ENCODE data around the gene DPP6.

The DPP6 gene

DNA sequence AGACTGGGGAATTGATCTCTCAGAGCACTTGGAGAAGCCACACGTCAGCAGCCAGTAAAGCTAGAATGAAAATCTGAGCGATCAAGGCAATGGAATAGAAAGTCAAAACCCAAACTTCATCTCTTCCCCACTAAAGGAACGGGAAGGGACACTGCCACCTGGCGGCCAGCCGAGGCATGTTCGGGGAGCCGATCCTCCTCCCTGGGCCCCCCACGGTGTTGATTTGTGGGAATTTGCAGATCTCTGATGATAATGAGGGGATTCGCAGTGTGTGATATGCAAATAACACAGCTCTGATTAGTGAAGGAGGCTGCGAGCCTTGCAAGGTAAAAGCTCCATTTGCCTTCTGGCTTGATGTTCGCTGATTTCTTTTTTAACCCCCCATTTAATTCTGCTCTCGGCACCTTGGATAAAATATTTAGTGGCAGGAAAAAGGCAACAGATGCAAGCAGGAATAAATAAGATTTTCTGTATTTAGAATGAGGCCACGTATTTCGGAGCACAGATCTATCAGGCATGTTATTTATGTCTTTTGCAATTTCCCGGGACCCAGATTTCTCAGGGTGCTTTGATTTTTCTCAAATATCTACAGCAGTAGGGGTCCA lies 692.2 kb downstream of the DPP6 start:
- no peak for DNase-seq

DNA sequence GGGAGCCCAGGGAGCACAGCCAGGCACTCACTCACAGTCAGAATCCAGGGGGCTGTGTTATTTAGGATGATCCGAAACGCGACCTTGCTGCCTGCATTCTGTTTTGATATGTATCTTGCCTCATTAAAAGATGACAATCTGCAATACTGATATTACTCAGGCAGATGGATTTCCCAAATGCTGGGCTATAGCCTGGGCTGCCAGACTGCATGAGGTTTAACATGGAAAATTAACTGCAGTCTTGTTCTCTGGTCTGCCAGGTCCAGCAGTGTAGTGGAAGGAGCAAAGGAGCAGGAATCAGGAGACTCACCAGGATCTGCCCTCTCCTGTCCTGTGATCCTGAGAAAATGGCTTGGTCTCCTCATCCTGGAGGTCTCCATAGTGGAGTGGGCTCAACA lies 692.7 kb downstream of the DPP6 start:
- no peak for DNase-seq

DNA sequence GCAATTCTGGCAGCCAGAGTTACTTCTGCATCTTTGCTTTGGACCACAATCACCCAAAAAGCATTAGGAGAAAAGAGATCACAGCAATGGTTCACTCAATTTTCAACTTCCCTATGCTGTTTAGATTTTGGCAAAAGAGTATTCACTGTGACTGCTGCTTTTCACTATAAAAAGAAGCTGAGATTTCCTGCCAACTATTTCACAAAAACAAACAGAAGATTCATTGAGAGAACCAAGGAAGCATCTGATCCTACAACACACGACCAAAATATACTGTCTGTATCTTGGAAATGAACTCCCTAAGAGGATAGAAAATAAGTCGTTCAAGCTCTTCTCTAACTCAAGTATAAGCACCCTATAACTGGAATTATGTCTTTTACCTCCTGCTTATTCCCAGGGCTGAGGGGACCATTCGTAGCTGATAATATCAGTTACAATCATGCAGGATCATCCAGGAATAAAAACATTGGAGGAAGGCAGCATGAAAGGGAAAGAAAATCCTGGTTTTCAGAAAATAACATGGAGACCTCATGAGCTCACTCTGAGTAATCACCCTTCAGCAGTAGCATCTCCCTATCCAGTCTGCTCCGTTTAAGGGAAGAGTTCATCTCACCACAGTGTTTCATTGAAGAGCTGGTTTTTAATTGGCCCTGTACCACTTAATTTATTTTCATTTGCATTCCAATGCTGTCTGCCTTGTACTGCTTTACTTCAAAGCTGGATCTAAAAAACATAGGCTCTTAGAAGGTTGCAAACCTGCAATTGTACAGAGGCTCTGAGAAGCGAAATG lies 694.6 kb downstream of the DPP6 start:
- no peak for DNase-seq

DNA sequence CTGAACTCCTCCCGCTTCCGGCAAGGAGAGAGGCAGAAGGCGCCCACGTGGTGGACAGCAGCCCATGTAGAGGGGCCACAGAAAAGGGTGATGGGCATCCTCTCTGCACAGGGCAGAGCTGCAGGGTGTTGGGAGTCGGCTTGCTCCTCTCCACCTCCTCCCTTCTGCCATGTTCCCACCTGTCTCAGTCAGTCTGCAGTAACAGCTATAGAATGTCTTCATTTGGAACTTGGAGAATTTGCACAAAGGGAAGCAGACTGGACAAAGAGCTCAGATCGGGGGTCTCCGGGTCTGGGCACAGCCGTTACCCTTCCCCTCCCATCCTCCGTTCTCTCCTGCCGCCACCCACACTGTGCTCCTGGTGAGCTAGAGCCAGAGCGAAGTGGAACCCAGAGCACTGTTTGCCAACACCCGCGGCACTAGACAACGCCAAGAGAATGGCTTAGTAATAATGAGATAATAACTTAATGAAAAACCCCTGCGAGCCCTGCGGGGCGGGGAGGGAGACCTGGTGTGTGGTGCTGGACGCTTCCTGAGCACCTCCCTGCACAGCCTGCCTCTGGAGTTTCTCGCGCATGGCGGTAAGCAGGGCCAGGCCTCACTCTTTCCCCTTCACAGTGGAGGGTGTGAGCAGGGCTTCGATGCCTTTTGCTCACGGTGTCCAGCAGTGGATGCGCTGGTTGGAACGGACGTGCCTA lies 696.0 kb downstream of the DPP6 start:
- no peak for DNase-seq

DNA sequence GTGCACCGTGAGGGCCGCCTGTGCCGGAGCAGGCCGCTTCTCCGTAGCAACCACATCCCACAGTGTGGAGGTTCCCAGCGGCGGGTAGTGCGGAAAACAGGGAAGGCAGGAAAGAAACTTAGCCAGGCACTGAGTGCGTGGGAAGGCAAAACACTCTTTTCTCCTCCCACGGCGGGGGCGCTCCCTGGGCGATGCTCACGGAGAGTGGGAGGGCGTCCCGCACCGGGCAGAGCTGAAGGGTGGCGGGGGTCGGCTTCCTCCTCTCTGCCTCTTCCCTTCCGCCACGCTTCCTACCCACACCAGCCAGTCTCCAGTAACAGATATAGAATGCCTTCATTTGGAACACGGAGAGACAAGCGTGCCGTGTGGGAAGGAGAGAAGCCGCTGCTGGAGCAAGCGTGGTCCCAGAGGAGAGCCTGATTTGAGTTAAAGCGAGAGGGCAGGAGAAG lies 698.2 kb downstream of the DPP6 start:
- DNase-seq, result no peak

DNA sequence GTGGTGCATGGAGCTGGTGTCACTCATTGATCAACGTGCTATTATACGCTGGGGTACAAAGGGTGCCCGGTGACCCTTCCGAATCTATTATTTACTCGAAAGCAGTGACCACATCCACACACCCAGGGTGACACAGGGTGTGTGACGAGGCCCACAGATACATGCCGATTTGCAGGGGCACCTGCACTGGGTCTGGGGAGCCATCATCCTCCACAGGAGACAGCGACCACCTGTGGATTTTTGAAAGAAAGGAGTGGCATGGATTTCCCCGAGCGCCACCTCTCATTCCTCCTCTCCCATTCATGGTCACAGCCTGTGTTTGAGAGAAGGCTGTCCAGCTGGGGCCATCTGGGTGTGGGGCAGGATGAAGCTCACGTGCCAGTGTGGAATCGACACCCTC lies 701.0 kb downstream of the DPP6 start:
- DNase-seq, result no peak

DNA sequence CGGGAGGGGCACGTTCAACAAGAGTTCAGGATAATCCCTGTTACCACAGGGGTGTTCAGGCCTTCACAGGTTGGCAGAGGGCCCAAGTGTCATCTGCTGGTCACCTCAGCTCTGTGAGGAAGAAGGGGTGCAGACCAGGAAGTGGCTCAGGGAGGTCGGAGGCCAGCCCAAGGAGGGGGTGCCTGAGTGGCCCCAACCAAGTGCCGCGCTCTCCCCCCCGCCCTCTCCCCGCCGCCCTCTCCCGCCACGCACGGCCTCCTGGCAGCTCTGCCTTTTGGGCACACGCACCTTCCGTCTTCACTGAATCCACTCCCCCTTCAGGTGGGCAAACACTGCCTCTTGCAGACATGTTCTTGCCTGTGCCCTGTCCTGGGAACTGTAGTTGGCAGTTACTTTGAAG lies 705.6 kb downstream of the DPP6 start:
- DNase-seq, result no peak

DNA sequence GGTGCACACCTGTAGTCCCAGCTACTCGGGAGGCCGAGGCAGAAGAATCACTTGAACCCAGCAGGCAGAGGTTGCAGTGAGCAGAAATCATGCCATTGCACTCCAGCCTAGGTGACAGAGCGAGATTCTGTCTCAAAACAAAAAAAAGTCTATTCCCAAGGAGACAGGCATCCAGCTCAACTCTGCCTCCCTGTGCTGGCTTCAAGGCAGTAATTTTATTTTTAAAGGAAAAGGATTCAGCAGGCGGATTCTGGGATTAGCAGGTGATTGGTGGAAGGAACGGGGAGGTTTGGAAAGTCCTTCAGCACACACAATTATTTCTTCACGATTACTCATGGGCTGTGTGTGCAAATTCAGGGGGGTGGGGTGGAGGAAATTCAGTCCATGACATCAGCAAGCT lies 707.8 kb downstream of the DPP6 start:
- DNase-seq, result no peak

DNA sequence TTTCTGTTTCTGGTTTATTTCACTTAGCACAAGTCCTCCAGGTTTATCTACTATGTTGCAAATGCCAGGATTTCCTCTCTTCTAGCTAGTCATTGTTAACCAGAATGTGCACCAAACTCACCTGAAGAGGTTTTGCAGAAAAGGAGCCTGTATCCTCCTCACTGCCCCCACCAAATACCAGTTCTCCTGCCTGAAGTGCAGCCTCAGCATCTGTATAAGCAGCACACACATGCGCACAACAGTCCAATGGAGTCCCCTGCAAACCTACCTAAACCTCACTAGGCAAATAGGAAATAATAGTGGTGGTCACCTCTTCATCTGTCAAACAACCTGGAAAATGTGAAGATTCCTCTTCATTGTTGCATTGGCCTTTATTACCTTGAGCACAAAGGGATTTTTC lies 712.9 kb downstream of the DPP6 start:
- DNase-seq, result no peak

DNA sequence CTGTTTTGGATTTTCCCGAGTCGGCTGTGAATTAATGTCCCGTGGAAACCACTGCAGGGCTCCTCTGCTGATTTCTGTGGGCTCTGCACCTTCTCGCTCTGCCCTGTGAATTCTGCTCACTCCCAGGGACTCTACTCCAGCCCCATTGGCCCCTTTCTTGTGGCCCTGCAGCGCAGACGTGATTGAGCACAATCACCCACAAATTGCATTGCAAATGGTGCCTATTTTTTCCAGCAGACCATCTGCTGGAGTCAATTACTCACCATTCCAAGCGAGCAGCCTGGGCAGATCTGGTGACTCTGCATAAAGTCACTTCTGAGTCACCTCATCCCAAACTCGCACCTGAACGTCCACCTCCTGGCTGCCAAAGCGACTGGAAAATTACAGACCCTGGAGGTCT lies 714.9 kb downstream of the DPP6 start:
- no peak for DNase-seq

DNA sequence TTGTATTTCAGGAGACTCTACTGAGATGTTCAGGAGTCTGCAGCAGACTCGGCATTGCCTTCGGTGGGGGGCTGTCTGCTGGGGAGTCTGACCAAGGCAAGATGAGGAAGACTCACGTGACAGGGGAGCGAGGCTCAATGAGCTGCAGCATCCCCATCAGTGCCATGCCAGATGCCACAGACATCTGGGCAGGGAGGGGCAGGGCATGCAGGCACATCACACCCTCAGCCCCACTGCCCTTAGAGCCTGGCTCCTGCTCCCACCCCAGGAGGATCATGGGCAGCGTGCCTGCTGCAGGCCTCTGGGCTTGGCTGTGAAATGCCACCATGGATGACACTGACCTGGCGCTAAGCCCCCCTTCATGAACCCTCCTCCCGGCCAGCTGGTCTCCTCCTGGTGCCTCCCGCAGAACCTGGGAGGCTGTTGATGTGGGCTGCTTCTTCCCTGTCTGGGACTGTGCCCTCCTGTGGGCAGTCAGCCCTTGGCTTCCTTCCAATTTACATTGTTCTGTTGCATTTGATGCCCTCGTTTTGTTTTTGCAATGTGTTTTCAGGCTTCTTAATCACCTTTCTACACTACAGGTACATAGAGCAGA lies 715.7 kb downstream of the DPP6 start:
- DNase-seq, result no peak

DNA sequence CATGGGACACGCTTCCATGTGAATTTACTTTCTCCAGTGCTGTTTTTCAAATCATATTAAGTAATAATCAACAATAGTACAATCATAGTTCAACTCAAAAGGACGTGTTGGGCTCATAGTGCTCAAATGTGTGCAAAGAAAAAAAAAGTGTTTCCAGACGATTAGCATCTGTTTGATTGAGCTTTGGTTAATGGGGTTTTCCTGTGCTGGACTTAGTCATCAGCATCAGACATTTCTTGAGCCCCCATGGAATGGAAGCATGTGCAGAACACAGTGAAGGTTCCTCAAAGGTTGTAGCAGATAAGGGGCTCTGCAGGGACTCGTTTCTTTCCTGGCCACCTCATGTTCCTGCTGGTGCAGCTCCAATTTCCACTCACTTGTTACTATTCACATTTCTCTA lies 716.8 kb downstream of the DPP6 start:
- DNase-seq, result no peak

DNA sequence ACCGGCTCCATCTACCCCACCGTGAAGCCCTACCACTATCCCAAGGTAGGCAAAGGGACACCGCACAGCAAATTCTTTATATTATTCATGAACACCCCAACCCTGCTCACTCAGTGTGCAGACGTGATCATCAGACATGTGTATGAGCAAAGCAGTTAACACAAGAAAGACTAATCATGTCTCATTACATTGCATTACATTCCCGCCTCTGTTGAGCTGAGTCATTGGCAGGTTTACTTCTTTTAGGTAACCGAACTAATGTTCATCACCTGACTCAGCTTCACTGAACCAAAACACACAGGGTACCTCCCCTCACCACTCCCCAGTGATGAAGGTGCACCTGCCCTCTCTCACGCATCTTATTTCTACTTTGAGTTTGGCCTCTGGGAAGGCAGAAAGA lies 717.3 kb downstream of the DPP6 start:
- no peak for DNase-seq

DNA sequence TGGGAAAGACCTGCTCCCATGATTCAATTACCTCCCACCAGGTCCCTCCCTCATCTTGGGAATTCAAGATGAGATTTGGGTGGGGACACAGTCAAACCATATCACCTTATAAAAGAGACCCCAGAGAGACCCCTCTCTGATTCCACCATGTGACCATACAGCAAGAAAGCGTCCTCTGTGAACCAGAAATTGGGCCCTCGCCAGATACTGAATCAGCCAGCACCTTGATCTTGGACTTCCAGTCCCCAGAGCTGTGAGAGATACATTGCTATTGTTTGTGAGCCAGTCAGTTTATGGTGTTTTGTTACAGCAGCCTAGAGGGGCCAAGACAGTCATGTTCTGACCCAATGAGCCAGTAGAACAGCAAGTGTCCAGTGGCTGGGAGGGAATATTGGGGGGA lies 718.2 kb downstream of the DPP6 start:
- no peak for DNase-seq

DNA sequence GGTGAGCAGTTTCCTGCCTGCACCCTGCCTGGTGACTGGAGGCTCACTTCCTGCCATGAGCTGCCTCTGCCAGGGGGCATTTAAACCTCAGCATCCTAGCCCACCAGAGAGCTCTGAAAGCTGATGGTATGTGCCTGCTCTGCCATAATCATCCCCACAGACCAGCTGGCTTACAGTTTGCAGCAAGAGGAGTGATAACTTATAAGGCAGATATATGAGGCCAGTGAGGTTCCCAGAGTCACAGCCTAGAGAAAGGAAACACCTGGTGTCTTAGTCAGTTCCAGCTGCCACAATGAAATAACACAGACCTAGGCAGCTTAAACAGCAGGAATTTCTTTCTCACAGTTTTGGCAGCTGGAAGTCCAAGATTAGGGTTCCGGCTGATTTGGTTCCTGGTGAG lies 718.8 kb downstream of the DPP6 start:
- DNase-seq, result no peak

DNA sequence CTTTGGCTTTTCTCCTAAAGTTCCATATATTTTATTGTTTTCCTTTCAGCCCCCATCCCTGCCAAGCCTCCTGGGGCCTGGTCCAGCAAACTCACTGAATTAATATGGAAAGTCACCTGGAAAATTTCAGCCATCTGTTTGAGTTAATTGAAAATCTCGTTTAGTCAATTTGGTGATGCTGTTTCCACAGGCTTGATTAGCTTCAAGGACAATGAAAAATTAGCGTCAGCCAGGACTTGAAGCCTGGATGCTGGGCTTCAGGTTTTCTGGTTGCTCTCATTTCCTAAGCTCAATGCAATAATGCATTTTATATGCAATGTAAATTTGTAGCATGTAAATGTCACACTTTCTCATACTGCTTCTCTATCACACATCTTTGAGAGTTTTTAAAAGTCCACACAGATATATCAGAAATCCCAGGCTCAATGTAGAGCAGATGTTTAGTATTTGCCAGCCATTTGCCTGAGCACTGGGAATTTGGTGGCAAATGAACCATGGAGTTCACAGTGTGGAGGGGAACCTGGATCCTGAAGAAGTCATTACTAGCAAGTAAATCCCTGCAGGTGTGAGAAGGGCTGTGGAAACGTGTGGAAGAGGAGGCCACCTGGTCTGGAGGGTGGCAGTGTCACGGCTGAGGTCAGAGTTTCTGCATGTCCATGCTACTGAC lies 722.2 kb downstream of the DPP6 start:
- DNase-seq, result no peak

DNA sequence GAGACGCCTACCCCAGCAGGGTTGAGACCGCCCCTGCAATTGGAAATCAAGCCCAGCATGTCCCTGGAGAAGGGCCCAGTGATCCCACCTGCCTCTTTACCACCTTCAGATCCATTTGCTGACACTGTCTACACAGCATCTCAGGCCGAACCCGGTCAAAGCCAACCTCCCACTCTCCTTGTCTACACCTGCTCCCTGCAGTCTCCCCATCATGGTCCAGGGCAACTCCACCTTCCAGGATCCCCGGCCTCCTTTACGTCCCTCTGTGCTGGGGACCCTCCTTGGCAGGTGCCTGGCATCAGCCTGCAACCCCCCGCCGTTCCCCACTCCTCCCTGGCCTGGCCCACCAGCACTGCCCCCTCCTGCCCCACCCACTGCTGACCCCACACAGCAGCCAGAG lies 723.5 kb downstream of the DPP6 start:
- no peak for DNase-seq

DNA sequence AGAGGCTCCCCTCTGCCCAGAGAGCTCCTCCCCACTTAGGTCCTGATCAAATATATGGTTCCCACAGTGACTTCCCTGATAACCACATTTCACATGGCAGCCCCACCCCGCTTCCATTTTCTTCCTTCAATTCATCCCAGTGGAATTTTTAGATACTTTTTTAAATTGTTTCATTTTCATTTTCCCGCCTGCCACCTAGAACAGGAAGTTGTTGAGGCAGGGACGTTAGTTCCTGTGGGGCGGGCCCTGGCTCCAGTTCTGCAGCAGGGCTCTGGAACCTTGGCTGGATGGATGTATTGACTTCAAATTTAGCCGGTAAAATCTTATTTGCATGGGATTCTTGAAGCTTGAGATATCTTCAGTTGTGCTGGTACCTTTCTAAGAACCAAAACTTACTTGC lies 724.2 kb downstream of the DPP6 start:
- no peak for DNase-seq

DNA sequence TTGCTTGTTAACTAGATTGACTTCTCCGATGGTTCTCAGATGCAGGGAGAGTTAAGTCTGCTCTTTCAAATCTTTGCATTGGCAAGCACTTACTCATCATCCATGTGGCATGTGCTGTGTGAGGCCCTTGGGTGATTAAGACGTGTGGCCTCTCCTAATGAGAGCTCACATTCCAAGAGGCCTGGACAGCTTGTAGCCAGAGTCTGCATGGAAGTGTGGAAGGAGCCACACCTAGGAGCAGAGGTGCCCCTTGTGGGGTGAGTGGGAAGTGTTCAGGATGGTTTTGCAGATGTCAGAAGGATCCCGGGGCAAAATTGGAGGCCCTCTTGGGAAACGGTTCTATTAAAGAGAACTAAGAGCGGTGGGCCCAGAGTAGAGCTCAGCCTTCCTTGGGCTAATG lies 724.8 kb downstream of the DPP6 start:
- DNase-seq, result no peak

DNA sequence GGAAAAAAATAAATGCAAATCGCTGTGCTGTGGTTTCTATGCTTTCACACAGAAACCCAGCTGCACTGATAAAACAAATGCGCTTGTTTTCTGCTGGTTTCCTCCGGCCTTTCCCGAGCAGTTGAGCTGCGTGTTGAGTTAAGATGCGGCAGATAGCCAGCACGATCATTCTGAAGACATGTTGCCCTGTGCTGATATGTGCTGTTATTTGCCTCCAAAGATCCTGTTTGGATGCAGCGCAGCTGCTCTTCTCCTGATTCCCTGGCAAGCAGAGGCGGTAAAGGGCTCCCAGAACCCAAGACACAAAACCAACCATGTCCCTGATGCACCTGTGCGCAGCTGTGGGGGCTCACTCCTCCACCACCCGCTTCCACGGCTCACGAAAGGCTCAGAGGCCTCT lies 725.3 kb downstream of the DPP6 start:
- no peak for DNase-seq

DNA sequence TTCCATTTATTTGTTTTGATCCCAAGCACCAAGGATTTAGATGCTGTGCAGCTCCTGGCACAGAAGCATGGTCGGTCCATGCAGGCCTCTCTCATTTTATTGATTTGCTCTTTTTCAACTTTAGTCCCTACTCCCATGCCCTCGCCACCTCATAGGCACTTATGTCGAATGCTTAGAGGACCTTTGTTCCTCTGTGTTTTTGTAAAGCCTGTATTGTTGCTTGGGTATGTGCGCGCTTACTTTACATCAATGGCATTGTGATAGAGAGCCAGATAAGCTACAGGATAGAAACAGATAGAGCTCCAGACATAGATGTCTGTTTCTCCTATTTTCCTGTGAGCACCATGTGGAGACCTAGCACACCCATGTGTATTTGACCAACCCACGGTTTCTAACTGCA lies 725.7 kb downstream of the DPP6 start:
- DNase-seq, result no peak

DNA sequence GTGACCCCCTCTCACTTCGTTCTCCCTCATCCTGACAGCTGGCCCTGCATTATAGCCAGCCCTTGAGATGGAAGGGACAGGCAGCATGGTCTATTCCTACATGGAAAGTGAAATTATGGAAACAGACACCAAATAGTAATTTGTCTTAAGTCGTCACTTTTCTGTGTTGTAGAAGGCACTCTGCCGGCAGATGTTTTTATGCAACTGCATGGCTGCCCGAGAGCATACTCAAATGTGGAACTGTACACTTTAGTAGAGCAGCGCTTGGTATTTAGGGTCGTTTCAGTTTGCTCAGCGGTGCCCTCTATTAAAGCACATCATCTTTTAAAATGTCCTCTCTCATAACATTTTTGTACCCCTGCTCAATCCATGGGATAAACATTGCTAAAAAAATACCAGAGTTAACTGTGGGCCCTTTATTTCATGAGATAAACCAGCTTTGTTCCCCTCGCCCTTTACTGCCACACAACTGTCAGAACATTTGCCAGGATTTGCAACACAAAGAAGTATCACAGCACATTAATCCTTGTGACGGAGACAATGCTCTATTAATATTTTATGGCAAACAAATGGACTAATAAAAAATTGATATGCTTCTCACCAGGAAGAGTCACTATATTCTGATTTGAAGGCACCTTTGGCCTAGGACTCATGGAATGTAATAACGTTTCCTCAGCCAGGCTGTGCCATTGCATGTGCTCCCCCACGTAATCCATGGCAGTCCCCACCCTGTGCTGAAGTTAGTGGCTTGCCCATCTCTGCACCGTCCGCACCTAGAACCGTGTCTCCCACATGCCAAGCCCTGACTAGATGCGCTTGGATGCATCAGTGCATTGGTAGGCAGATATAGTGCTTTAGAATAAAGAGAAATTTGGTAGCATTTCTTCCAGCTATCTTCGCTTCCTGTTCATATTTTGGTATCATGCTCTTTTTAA lies 729.4 kb downstream of the DPP6 start:
- no peak for DNase-seq

Data from GF-D8 (cell line).